MV-4-11 (cell line): Measurements from ENCODE around the gene MED13.
"Not testable (repeated sequence)": the region's sequence is repeated elsewhere in the genome, so short reads cannot be mapped to it uniquely, and the experiment has no call there.

Experiments
- DNase-seq: peaks from one replicate; lab custom pipeline; 2025; lab: John Stamatoyannopoulos, UW

The MED13 gene

GRCh38 chr17:61996916-61997605 lies 68.0 kb downstream of the MED13 start:
- DNase-seq, result no peak

- DNase-seq, result no peak
Measured at GRCh38 chr17:61989509-61989908, 75.6 kb downstream of the MED13 start.

- DNase-seq, result no peak
Measured at GRCh38 chr17:61986898-61987297, 78.2 kb downstream of the MED13 start.

GRCh38 chr17:61984821-61985220 lies 80.3 kb downstream of the MED13 start:
- DNase-seq, result no peak

GRCh38 chr17:61981323-61981722 lies 83.8 kb downstream of the MED13 start:
- no peak for DNase-seq

GRCh38 chr17:61980535-61980934 lies 84.5 kb downstream of the MED13 start:
- DNase-seq, result no peak

GRCh38 chr17:61974115-61974514 lies 91.0 kb downstream of the MED13 start:
- DNase-seq, result no peak

GRCh38 chr17:61972311-61972710 lies 92.8 kb downstream of the MED13 start:
- no peak for DNase-seq

- DNase-seq, result peak; percentile 85
Measured at GRCh38 chr17:61970030-61970429, 95.0 kb downstream of the MED13 start.

GRCh38 chr17:61968757-61969156 lies 96.3 kb downstream of the MED13 start:
- DNase-seq, result no peak

GRCh38 chr17:61967729-61968128 lies 97.3 kb downstream of the MED13 start:
- no peak for DNase-seq

- DNase-seq, result no peak
Measured at GRCh38 chr17:61966191-61966590, 98.9 kb downstream of the MED13 start.

- no peak for DNase-seq
Measured at GRCh38 chr17:61955619-61956018, 109.5 kb downstream of the MED13 start.

- no peak for DNase-seq
Measured at GRCh38 chr17:61947367-61948078, 117.6 kb downstream of the MED13 start.

GRCh38 chr17:61946359-61946758 lies 118.7 kb downstream of the MED13 start:
- DNase-seq, result no peak

- no peak for DNase-seq
Measured at GRCh38 chr17:61943117-61943516, 122.0 kb downstream of the MED13 start.

- no peak for DNase-seq
Measured at GRCh38 chr17:61942085-61942484, 123.0 kb downstream of the MED13 start.

GRCh38 chr17:61928101-61928436 lies 137.0 kb downstream of the MED13 start:
- DNase-seq, result no peak

GRCh38 chr17:61927208-61928100 lies 137.6 kb downstream of the MED13 start, which contains the start of gene INTS2:
Gene INTS2 (minus strand): TSS chr17:61927982. CDS start chr17:61926644, 1,338 bp downstream.
- peak; percentile 90 for DNase-seq

GRCh38 chr17:61926826-61927207 lies 138.3 kb downstream of the MED13 start:
- no peak for DNase-seq

- DNase-seq, result not testable (repeated sequence)
Measured at GRCh38 chr17:61915162-61915561, 149.9 kb downstream of the MED13 start.

- DNase-seq, result no peak
Measured at GRCh38 chr17:61908292-61909037, 156.6 kb downstream of the MED13 start.
